ACHN (cell line): Measurements from ENCODE around the gene IMMP1L.
"Not testable (repeated sequence)": the region's sequence is repeated elsewhere in the genome, so short reads cannot be mapped to it uniquely, and the experiment has no call there.

Experiments
- DNase-seq: peaks from one replicate; pipeline ENCODE4 v3.0.0-alpha.2; 2015
- in situ Hi-C: cut with HindIII; loops from 2 replicates; pipeline ENCODE4 v1.10.0; 2017; ENCODE audit warnings: low sequenced_read_pairs, low pct_ligation_motif_present, low pct_unique_long_range_greater_than_20kb

The IMMP1L gene

GRCh38 chr11:31509429-31510345, at the start of gene IMMP1L, which contains the start of gene ELP4:
IMMP1L (minus strand) TSS chr11:31509622; CDS start chr11:31463276, 46,346 bp downstream.
ELP4 (plus strand) TSS chr11:31509767; CDS start chr11:31509785, 18 bp downstream.
- peak; percentile 95 for DNase-seq
- in situ Hi-C loops, result no loop called here

GRCh38 chr11:31558001-31558400, 48.6 kb upstream of the IMMP1L start:
- in situ Hi-C loops, result no loop called here
- no peak for DNase-seq

GRCh38 chr11:31555938-31556337, 46.5 kb upstream of the IMMP1L start:
- in situ Hi-C loops, result no loop called here
- DNase-seq, result no peak

- in situ Hi-C loops, result no loop called here
- DNase-seq, result no peak
These were observed 33.4 kb upstream of the IMMP1L start for GRCh38 chr11:31542862-31543261.

GRCh38 chr11:31535479-31535878, 26.1 kb upstream of the IMMP1L start:
- DNase-seq, result no peak
- in situ Hi-C loops, result no loop called here

GRCh38 chr11:31531293-31531692, 21.9 kb upstream of the IMMP1L start:
- no peak for DNase-seq
- in situ Hi-C loops, result no loop called here

- DNase-seq, result no peak
- in situ Hi-C loops, result no loop called here
These were observed 20.3 kb upstream of the IMMP1L start for GRCh38 chr11:31529701-31530100.

GRCh38 chr11:31529189-31529588, 19.8 kb upstream of the IMMP1L start:
- in situ Hi-C loops, result no loop called here

GRCh38 chr11:31521497-31522150, 12.2 kb upstream of the IMMP1L start:
- no peak for DNase-seq
- in situ Hi-C loops, result no loop called here

More at GRCh38 chr11:31529189-31529588, 19.8 kb upstream of the IMMP1L start:
- DNase-seq, result no peak

GRCh38 chr11:31512117-31512516, 2.7 kb upstream of the IMMP1L start:
- no peak for DNase-seq
- in situ Hi-C loops, result no loop called here

- peak; percentile 19 for DNase-seq
- in situ Hi-C loops, result no loop called here
These were observed 382 bp downstream of the IMMP1L start for GRCh38 chr11:31509051-31509428.

- in situ Hi-C loops, result no loop called here
- DNase-seq, result no peak
These were observed 8.9 kb downstream of the IMMP1L start for GRCh38 chr11:31500560-31500959.

GRCh38 chr11:31499576-31500178, 9.7 kb downstream of the IMMP1L start:
- no peak for DNase-seq
- in situ Hi-C loops, result no loop called here

GRCh38 chr11:31493762-31494161, 15.7 kb downstream of the IMMP1L start:
- DNase-seq, in situ Hi-C loops: not testable (repeated sequence)

GRCh38 chr11:31493235-31493634, 16.2 kb downstream of the IMMP1L start:
- in situ Hi-C loops, result no loop called here
- DNase-seq, result no peak

GRCh38 chr11:31492320-31492913, 17.0 kb downstream of the IMMP1L start:
- no peak for DNase-seq
- in situ Hi-C loops, result no loop called here

- peak; percentile 73 for DNase-seq
- in situ Hi-C loops, result no loop called here
These were observed 21.6 kb downstream of the IMMP1L start for GRCh38 chr11:31487848-31488247.

GRCh38 chr11:31484497-31484896, 24.9 kb downstream of the IMMP1L start:
- no peak for DNase-seq
- in situ Hi-C loops, result no loop called here

GRCh38 chr11:31480930-31481329, 28.5 kb downstream of the IMMP1L start:
- no peak for DNase-seq
- in situ Hi-C loops, result no loop called here
